ENCODE results near the gene LGALS9.
"Not testable (repeated sequence)": the region's sequence is repeated elsewhere in the genome, so short reads cannot be mapped to it uniquely, and the experiment has no call there.

Gene LGALS9

GRCh38 chr17:27669136-27669535, 38.1 kb downstream of the LGALS9 start:
- Mint-ChIP-seq H3K27me3 (no peaks in the 10 kb centered on the region), H3K4me3 (no peak overlapping the region), H3K27ac (no peak overlapping the region), H3K4me1 (no peaks in the 10 kb centered on the region), H3K9me3 (no peaks in the 10 kb centered on the region), H3K36me3 (no peaks in the 10 kb centered on the region)
- DNase-seq = no peak
- CTCF ChIA-PET = interaction anchor here (1.1 kb wide), 1 partner anchor 15 kb away, joined by 3 read pairs; no protein-coding TSS in a partner anchor

DNA sequence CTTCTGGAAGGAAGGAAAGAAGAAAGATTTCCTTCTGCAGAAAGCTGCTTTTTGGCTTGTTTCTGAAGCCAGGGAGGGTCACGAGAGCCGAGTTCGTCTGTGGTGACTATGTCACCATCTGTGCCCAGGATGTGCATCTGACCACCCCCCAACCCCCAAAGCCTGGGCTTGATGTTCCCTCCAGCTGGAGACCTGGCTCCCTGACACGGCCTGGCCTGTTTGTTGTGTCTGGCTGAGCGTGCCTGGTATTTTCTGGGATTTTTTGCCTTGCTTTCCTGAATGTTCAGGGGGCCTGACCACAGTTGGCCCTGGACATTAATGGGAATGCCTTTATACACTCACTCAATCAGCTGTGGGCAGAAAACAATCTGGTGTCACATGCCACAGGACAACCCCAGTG, 38.9 kb downstream of the LGALS9 start:
- CTCF ChIA-PET = no interaction called here
- Mint-ChIP-seq H3K9me3 (no peaks in the 10 kb centered on the region), H3K4me1 (no peaks in the 10 kb centered on the region), H3K36me3 (no peaks in the 10 kb centered on the region), H3K27ac (no peak overlapping the region), H3K27me3 (no peaks in the 10 kb centered on the region), H3K4me3 (no peak overlapping the region)
- DNase-seq = no peak

- DNase-seq = no peak
- H3K4me3 Mint-ChIP-seq = no peak overlapping the region
- H3K27me3 Mint-ChIP-seq = no peaks in the 10 kb centered on the region
- no peaks in the 10 kb centered on the region for H3K9me3 Mint-ChIP-seq
- CTCF ChIA-PET = interaction anchor here (0.9 to 1.6 kb wide), 3 partner anchors 16 to 19 kb away, joined by 3 to 5 read pairs (median 3); no protein-coding TSS in a partner anchor
- no peaks in the 10 kb centered on the region for H3K4me1 Mint-ChIP-seq
- no peak overlapping the region for H3K27ac Mint-ChIP-seq
- no peaks in the 10 kb centered on the region for H3K36me3 Mint-ChIP-seq
Observed at GRCh38 chr17:27670791-27671590, 40.0 kb downstream of the LGALS9 start.

DNA sequence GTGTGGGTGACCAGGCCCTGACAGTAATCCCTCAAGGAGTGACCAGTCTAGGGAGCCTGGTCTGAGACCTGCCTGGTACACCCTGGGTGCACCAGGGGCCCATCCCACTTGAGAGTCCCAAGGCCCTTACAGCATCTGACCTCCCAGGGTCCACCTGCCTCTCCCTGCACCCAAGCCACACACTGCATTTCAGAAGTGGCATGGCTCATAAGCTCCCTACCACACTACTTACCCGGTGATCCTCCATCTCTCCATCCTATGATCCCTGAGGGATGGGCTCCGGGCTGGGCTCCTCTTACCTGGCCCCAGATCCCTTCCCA, 40.6 kb downstream of the LGALS9 start:
- H3K4me3 Mint-ChIP-seq = no peak overlapping the region
- no peak for DNase-seq
- peaks cover 2% of the 10 kb centered on the region for H3K27me3 Mint-ChIP-seq
- CTCF ChIA-PET = interaction anchor here (1.1 to 1.6 kb wide), 2 partner anchors 17 to 19 kb away, joined by 3 to 5 read pairs; no protein-coding TSS in a partner anchor
- no peaks in the 10 kb centered on the region for H3K36me3 Mint-ChIP-seq
- H3K27ac Mint-ChIP-seq = no peak overlapping the region
- no peaks in the 10 kb centered on the region for H3K9me3 Mint-ChIP-seq
- H3K4me1 Mint-ChIP-seq = no peaks in the 10 kb centered on the region

DNA sequence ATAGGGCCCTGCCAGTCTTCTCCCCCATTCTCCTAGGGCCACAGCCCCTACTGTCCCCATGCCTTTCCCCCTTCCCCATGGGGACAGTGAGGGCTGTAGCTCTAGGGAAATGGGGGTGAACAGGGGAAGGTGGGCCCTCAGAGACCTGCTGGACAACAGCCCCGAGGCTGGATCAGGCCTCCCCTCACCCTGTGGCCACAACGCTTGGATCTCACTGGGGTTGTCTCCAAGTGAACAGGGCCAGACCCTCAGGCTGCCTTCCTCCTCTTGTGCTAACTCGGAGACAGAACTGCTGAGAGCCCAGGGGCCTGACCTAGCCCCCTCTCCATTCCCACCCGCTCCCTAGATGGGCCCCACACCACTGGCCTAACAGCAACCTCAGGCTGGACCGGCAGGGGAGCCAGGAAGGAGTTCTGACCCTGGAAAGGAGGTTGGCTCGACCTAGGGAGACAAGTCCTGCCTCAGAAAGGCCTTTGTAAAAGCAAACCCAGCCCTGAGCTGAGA, 41.0 kb downstream of the LGALS9 start:
- H3K27ac Mint-ChIP-seq, H3K4me1 Mint-ChIP-seq, H3K27me3 Mint-ChIP-seq, DNase-seq, H3K4me3 Mint-ChIP-seq, H3K9me3 Mint-ChIP-seq, H3K36me3 Mint-ChIP-seq: not testable (repeated sequence)
- CTCF ChIA-PET = interaction anchor here (1.1 to 1.6 kb wide), 2 partner anchors 17 to 20 kb away, joined by 3 to 5 read pairs; no protein-coding TSS in a partner anchor

DNA sequence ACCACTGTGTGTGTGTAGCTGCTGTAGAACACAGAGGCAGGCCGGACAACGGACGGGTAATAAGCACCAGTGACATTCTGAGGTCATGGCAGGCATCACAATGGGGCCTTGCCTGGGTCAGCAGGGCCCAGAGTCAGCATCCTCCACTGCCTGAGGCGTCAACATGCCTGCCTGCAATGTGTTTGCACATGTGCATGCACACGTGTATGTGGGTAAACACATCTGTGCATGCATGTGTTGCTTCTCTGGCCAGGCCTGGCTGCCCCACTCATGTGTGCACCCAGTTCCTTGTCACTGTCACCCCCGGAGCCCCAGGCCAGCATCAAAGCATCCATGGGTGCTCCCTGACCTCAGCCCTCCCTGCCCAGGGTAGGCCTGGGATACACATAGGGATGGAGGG, 43.3 kb downstream of the LGALS9 start:
- Mint-ChIP-seq H3K27me3 (peaks cover 19% of the 10 kb centered on the region), H3K4me3 (no peak overlapping the region), H3K36me3 (no peaks in the 10 kb centered on the region), H3K27ac (peak overlapping the region; percentile 58), H3K4me1 (no peaks in the 10 kb centered on the region), H3K9me3 (no peaks in the 10 kb centered on the region)
- CTCF ChIA-PET = no interaction called here
- no peak for DNase-seq

- peaks cover 20% of the 10 kb centered on the region for H3K27me3 Mint-ChIP-seq
- H3K36me3 Mint-ChIP-seq = no peaks in the 10 kb centered on the region
- no peak overlapping the region for H3K27ac Mint-ChIP-seq
- no peak for DNase-seq
- no peaks in the 10 kb centered on the region for H3K9me3 Mint-ChIP-seq
- CTCF ChIA-PET = no interaction called here
- no peak overlapping the region for H3K4me3 Mint-ChIP-seq
- H3K4me1 Mint-ChIP-seq = no peaks in the 10 kb centered on the region
Observed at GRCh38 chr17:27677191-27677590, 46.2 kb downstream of the LGALS9 start.

- CTCF ChIA-PET = not testable (repeated sequence)
Observed at GRCh38 chr17:27686322-27686721, 55.3 kb downstream of the LGALS9 start.

GRCh38 chr17:27690882-27691281, 59.9 kb downstream of the LGALS9 start:
- Mint-ChIP-seq H3K27me3 (no peaks in the 10 kb centered on the region), H3K4me1 (no peaks in the 10 kb centered on the region), H3K9me3 (peaks cover 22% of the 10 kb centered on the region), H3K4me3 (no peak overlapping the region), H3K27ac (no peak overlapping the region), H3K36me3 (no peaks in the 10 kb centered on the region)
- DNase-seq = no peak
- CTCF ChIA-PET = no interaction called here

More at GRCh38 chr17:27686322-27686721, 55.3 kb downstream of the LGALS9 start:
- H3K36me3 Mint-ChIP-seq, H3K9me3 Mint-ChIP-seq, H3K4me3 Mint-ChIP-seq, DNase-seq, H3K27ac Mint-ChIP-seq, H3K4me1 Mint-ChIP-seq: not testable (repeated sequence)
- H3K27me3 Mint-ChIP-seq = peaks cover 13% of the 10 kb centered on the region

DNA sequence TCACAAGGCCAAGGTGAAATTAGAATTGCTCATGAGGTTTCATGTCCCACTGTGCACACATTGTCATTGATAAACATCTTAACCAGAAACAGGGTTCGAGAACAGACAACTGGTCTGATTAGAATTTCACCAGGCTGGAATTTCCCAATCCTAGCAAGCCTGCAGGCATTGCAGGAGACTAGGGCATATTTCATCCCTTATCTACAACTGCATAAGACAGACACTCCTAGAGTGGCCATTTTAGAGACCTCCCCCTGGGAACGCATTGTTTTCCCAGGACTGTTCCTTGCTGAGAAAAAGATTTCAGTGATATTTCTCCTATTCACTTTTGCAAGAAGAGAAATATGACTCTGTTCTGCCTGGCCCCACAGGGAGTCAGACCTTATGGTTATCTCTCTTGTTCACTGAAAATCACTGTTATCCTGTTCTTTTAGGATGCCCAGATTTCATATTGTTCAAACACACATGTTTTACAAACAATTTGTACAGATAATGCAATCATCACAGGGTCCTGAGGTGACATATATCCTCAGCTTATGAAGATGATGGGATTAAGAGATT, 64.3 kb downstream of the LGALS9 start:
- DNase-seq, CTCF ChIA-PET, H3K27me3 Mint-ChIP-seq, H3K27ac Mint-ChIP-seq, H3K4me1 Mint-ChIP-seq, H3K4me3 Mint-ChIP-seq, H3K36me3 Mint-ChIP-seq: not testable (repeated sequence)
- H3K9me3 Mint-ChIP-seq = peaks cover 23% of the 10 kb centered on the region
